ENCODE measurements around the gene ZBTB49.

DNA sequence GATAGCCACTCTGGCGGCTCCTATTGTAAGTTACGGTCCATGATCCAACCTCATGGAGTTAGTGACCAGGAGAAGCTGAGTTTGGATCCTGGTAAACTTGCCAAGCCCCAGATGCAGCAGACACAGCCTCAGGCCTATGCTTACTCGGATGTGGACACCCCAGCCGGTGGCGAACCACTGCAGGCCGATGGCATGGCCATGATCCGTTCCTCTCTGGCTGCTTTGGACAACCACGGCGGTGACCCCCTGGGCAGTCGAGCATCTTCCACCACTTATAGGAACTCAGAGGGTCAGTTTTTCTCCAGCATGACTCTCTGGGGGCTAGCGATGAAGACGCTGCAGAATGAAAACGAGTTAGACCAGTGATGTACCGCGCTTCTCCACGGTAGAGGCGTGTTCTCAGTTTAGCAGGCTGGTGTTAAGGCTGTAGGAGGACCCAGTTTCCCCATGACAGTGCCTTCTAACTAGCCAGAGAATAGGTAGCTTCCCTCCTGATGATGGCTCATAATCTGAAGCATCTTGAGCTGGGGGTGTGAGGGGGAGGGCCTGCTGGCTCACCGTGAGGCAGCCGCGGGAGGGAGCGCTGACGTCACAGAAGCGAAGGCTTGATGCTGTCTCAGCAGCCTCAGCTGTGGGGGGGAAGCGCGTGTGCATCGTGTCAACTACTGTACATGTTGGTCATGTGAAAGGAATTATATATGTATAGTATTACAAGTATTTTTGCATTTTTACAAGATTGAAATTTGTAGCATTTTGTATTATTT, 31.1 kb downstream of the ZBTB49 start:
- TF ChIP-seq CTCF (conservative IDR thresholded peaks at IDR 0.05; ENCODE audit: low read depth, low read length) (no peak), EZH2 (IDR thresholded peaks at IDR 0.05; ENCODE audit: borderline replicate concordance, low read depth, low read length, poor library complexity, severe bottlenecking) (no peak)
